ENCODE measurements around the gene BAZ1B.

BAZ1B gene

GRCh38 chr7:73519867-73520672 lies 2.0 kb downstream of the BAZ1B start:
- peak overlapping the region; percentile 92 for H3K27ac ChIP-seq
- TF ChIP-seq CTCF (IDR thresholded peaks at IDR 0.05) (no peak), ZFX (IDR thresholded peaks at IDR 0.05; ENCODE audit: borderline replicate concordance) (no peak)

- no peak overlapping the region for H3K27ac ChIP-seq
- TF ChIP-seq ZFX (IDR thresholded peaks at IDR 0.05; ENCODE audit: borderline replicate concordance) (no peak), CTCF (IDR thresholded peaks at IDR 0.05) (no peak)
Measured at GRCh38 chr7:73518470-73518869, 3.6 kb downstream of the BAZ1B start.

GRCh38 chr7:73517241-73517995 lies 4.7 kb downstream of the BAZ1B start:
- H3K27ac ChIP-seq, result no peak overlapping the region
- TF ChIP-seq ZFX (IDR thresholded peaks at IDR 0.05; ENCODE audit: borderline replicate concordance) (no peak), CTCF (IDR thresholded peaks at IDR 0.05) (no peak)

GRCh38 chr7:73515178-73515577 lies 6.9 kb downstream of the BAZ1B start:
- TF ChIP-seq ZFX (IDR thresholded peaks at IDR 0.05; ENCODE audit: borderline replicate concordance) (no peak), CTCF (IDR thresholded peaks at IDR 0.05) (no peak)
- H3K27ac ChIP-seq, result no peak overlapping the region

- TF ChIP-seq ZFX (IDR thresholded peaks at IDR 0.05; ENCODE audit: borderline replicate concordance), result no peak
- TF ChIP-seq CTCF (IDR thresholded peaks at IDR 0.05), result no peak
- H3K27ac ChIP-seq, result 0 out of 2 replicates have a peak overlapping the region, but pooled peaks have one; percentile 1
Measured at GRCh38 chr7:73512018-73512780, 9.9 kb downstream of the BAZ1B start.

- no peak for TF ChIP-seq CTCF (IDR thresholded peaks at IDR 0.05)
- no peak for TF ChIP-seq ZFX (IDR thresholded peaks at IDR 0.05; ENCODE audit: borderline replicate concordance)
- H3K27ac ChIP-seq, result peak overlapping the region; percentile 19; the same call in 1 of the 2 replicates
Measured at GRCh38 chr7:73509463-73509862, 12.6 kb downstream of the BAZ1B start.
